Measurements from ENCODE around the gene VPS13A. TPM values are rescaled to one million over a fixed set of nuclear protein-coding genes. Genes with fewer than 3 reads are reported as not detected.
"Not testable (repeated sequence)": the region's sequence is repeated elsewhere in the genome, so short reads cannot be mapped to it uniquely, and the experiment has no call there.

Gene VPS13A
- total and polyA plus RNA-seq, 12 donors = 16.2 to 64.0 (median 32.2) TPM

GRCh38 chr9:77237896-77238295 is 60.6 kb downstream of the VPS13A start:
- intact Hi-C loops (cut with DNase I) = no loop called here
- H3K36me3 ChIP-seq (replicated peaks in 1 of 2) = no peaks in the 10 kb centered on the region
- no peak for DNase-seq
- H3K27ac ChIP-seq = no peak overlapping the region
- no peaks in the 10 kb centered on the region for H3K27me3 ChIP-seq
- no peak overlapping the region for H3K4me3 ChIP-seq
- H3K9me3 ChIP-seq (replicated peaks in 1 of 3) = no peaks in the 10 kb centered on the region
- no peaks in the 10 kb centered on the region for H3K4me1 ChIP-seq (replicated peaks in 1 of 2)
- TF ChIP-seq POLR2A (IDR thresholded peaks at IDR 0.05) (no peak), CTCF (IDR thresholded peaks at IDR 0.05) (no peak)
- WGBS, 4 donors = 97 to 100% (median 98%) methylated on average over 2 of the region's 2 CpGs

DNA sequence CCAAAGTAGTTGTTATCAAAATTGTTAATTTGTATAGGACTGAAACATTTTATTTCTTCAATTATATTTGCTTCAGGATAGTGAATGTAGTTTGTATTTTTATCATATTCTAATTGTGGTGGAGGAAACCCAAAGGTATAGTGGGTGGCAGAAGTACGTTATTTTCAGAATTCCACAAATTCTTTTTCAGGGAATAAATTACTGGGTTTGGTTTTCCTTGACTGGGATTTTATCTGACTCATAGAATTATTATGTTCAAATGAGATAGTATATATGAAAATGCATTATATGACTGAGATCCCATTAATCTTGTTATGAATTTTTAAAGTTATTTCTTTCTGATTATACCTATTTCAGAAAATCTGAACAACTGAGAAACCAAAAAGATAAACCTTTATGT is 73.7 kb downstream of the VPS13A start:
- Histone ChIP-seq H3K36me3 (replicated peaks in 1 of 2) (no peaks in the 10 kb centered on the region), H3K4me3 (no peak overlapping the region), H3K27me3 (no peaks in the 10 kb centered on the region), H3K27ac (no peak overlapping the region), H3K9me3 (replicated peaks in 1 of 3) (no peaks in the 10 kb centered on the region), H3K4me1 (replicated peaks in 1 of 2) (no peaks in the 10 kb centered on the region)
- WGBS, 4 donors = 88 to 98% (median 96%) methylated on average over 1 of the region's 1 CpG
- TF ChIP-seq POLR2A (IDR thresholded peaks at IDR 0.05) (no peak), CTCF (IDR thresholded peaks at IDR 0.05) (no peak)
- DNase-seq = no peak
- intact Hi-C loops (cut with DNase I) = no loop called here

GRCh38 chr9:77257275-77257674 is 79.9 kb downstream of the VPS13A start:
- Histone ChIP-seq H3K9me3 (replicated peaks in 1 of 3) (no peaks in the 10 kb centered on the region), H3K4me3 (no peak overlapping the region), H3K36me3 (replicated peaks in 1 of 2) (peaks cover 0 to 5% of the 10 kb centered on the region in 2 donors), H3K27ac (no peak overlapping the region), H3K4me1 (replicated peaks in 1 of 2) (no peaks in the 10 kb centered on the region), H3K27me3 (no peaks in the 10 kb centered on the region)
- no peak for DNase-seq
- 96 to 100% (median 98%) methylated on average over 2 of the region's 2 CpGs for WGBS, 4 donors
- intact Hi-C loops (cut with DNase I) = no loop called here
- TF ChIP-seq POLR2A (IDR thresholded peaks at IDR 0.05) (no peak), CTCF (IDR thresholded peaks at IDR 0.05) (no peak)

- Histone ChIP-seq H3K27me3 (no peaks in the 10 kb centered on the region), H3K4me1 (replicated peaks in 1 of 2) (no peaks in the 10 kb centered on the region), H3K27ac (no peak overlapping the region), H3K36me3 (replicated peaks in 1 of 2) (peaks cover 0 to 5% of the 10 kb centered on the region in 2 donors), H3K4me3 (no peak overlapping the region), H3K9me3 (replicated peaks in 1 of 3) (no peaks in the 10 kb centered on the region)
- no peak for DNase-seq
- WGBS, 4 donors = 94 to 98% (median 96%) methylated on average over 8 of the region's 8 CpGs
- intact Hi-C loops (cut with DNase I) = no loop called here
- TF ChIP-seq CTCF (IDR thresholded peaks at IDR 0.05) (no peak), POLR2A (IDR thresholded peaks at IDR 0.05) (no peak)
These were observed 84.3 kb downstream of the VPS13A start for GRCh38 chr9:77261605-77262004.

DNA sequence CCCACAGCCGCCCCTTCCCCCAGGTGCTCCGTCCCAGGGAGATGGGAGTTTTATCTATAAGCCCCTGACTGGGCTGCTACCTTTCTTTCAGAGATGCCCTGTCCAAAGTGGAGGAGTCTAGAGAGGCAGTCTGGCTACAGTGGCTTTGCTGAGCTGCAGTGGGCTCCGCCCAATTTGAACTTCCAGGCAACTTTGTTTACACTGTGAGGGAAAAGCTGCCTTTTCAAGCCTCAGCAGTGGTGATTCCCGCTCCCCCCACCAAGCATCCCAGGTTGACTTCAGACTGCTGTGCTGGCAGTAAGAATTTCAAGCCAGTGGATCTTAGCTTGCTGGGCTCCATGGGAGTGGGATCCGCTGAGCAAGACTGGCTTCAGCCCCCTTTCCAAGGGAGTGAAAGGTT is 90.4 kb downstream of the VPS13A start:
- DNase-seq; H3K27ac ChIP-seq; H3K36me3 ChIP-seq (replicated peaks in 1 of 2); intact Hi-C loops (cut with DNase I); H3K27me3 ChIP-seq; H3K4me1 ChIP-seq (replicated peaks in 1 of 2); H3K9me3 ChIP-seq (replicated peaks in 1 of 3); H3K4me3 ChIP-seq: not testable (repeated sequence)
- WGBS, 4 donors = 92 to 96% (median 94%) methylated on average over 3 to 5 of the region's 5 CpGs

Measured in adrenal gland (tissue), 12 donors.